ENCODE measurements around the gene SH2D3C.
A peak's percentile ranks its signal among the peaks of the same experiment; 100 is the strongest.

SH2D3C gene

GRCh38 chr9:127785023-127785932, 6.8 kb upstream of the SH2D3C start:
- TF ChIP-seq GATA2 (IDR thresholded peaks at IDR 0.05; ENCODE audit: low read depth, low read length) (no peak), GATA3 (IDR thresholded peaks at IDR 0.05; ENCODE audit: low read depth, low read length) (no peak)

- TF ChIP-seq GATA3 (IDR thresholded peaks at IDR 0.05; ENCODE audit: low read depth, low read length) (no peak), GATA2 (IDR thresholded peaks at IDR 0.05; ENCODE audit: low read depth, low read length) (no peak)
Measured at GRCh38 chr9:127783111-127784008, 4.9 kb upstream of the SH2D3C start.

- TF ChIP-seq GATA3 (IDR thresholded peaks at IDR 0.05; ENCODE audit: low read depth, low read length) (no peak), GATA2 (IDR thresholded peaks at IDR 0.05; ENCODE audit: low read depth, low read length) (no peak)
Measured at GRCh38 chr9:127781806-127782205, 3.3 kb upstream of the SH2D3C start.

- TF ChIP-seq GATA3 (IDR thresholded peaks at IDR 0.05; ENCODE audit: low read depth, low read length) (no peak; the same call in 1 of the 2 replicates), GATA2 (IDR thresholded peaks at IDR 0.05; ENCODE audit: low read depth, low read length) (peak; percentile 93)
Measured at GRCh38 chr9:127780126-127780885, 1.8 kb upstream of the SH2D3C start.

GRCh38 chr9:127779136-127779981, 893 bp upstream of the SH2D3C start:
- TF ChIP-seq GATA2 (IDR thresholded peaks at IDR 0.05; ENCODE audit: low read depth, low read length): no peak
- TF ChIP-seq GATA3 (IDR thresholded peaks at IDR 0.05; ENCODE audit: low read depth, low read length): no peak

- TF ChIP-seq GATA2 (IDR thresholded peaks at IDR 0.05; ENCODE audit: low read depth, low read length) (no peak), GATA3 (IDR thresholded peaks at IDR 0.05; ENCODE audit: low read depth, low read length) (no peak)
Measured at GRCh38 chr9:127777368-127777980, 992 bp downstream of the SH2D3C start.

- no peak for TF ChIP-seq GATA3 (IDR thresholded peaks at IDR 0.05; ENCODE audit: low read depth, low read length)
- TF ChIP-seq GATA2 (IDR thresholded peaks at IDR 0.05; ENCODE audit: low read depth, low read length): no peak
Measured at GRCh38 chr9:127776924-127777289, 1.6 kb downstream of the SH2D3C start.

- TF ChIP-seq GATA2 (IDR thresholded peaks at IDR 0.05; ENCODE audit: low read depth, low read length): no peak
- no peak for TF ChIP-seq GATA3 (IDR thresholded peaks at IDR 0.05; ENCODE audit: low read depth, low read length)
Measured at GRCh38 chr9:127776195-127776923, 2.1 kb downstream of the SH2D3C start.

- TF ChIP-seq GATA3 (IDR thresholded peaks at IDR 0.05; ENCODE audit: low read depth, low read length) (no peak), GATA2 (IDR thresholded peaks at IDR 0.05; ENCODE audit: low read depth, low read length) (no peak)
Measured at GRCh38 chr9:127773981-127774380, 4.5 kb downstream of the SH2D3C start.

GRCh38 chr9:127773272-127773671, 5.2 kb downstream of the SH2D3C start:
- TF ChIP-seq GATA3 (IDR thresholded peaks at IDR 0.05; ENCODE audit: low read depth, low read length) (no peak), GATA2 (IDR thresholded peaks at IDR 0.05; ENCODE audit: low read depth, low read length) (no peak)

- TF ChIP-seq GATA3 (IDR thresholded peaks at IDR 0.05; ENCODE audit: low read depth, low read length) (no peak), GATA2 (IDR thresholded peaks at IDR 0.05; ENCODE audit: low read depth, low read length) (no peak)
Measured at GRCh38 chr9:127772603-127773002, 5.9 kb downstream of the SH2D3C start.

Measured in SH-SY5Y (cell line).